Heart left ventricle (tissue), 13 donors: ENCODE data around the gene RAPGEFL1.

ENCODE experiments used
- CTCF ChIP-seq, 12 donors: fragments of 200-600 bp; sonication (generic) in 4 of 12; IDR thresholded peaks; one replicate each; pipeline versions ENCODE4 v1.5.0 to v1.8.0; 2018 to 2022; ENCODE audit warnings: antibody characterized with exemption in 12 of 12, mild to moderate bottlenecking in 5 of 12
- POLR2A ChIP-seq, 2 donors: fragments of 450-650 bp; IDR thresholded peaks; one replicate each; pipeline ENCODE4 v1.6.1; 2017; ENCODE audit warnings: antibody characterized with exemption in 2 of 2, mild to moderate bottlenecking in 2 of 2, moderate library complexity in 2 of 2
- donor health status: ischemic (EF 13 %, LVEDD 7.1; RV severe dilation, severe dysfunction).
- donor health status: DM: no; HTN: yes; CAD: no.
- donor health status: DM: no; HTN: no; CAD: no.
- donor health status: ischemic (EF 25% LVEDD 6.9; RV normal size, moderate dysfunction).
- donor health status: ischemic (EF 25% LVEDD 5.7; RV mildly dilated, moderate dysfunction).
- donor health status: ischemic (EF 35%, LVEDD 5.7; RV mildly dilated, moderate dysfunction).
- donor health status: nonischemic (EF 11% LVEDD 7.7; RV severe dilation, severe dysfunction).
- donor health status: DM: yes; HTN: yes; CAD: no.
- donor health status: PGD.
- donor health status: ischemic (EF 29% LVEDD 5.4; RV normal size, mild dysfunction).
- donor health status: nonischemic (EF 23%, LVEDD 6.1; RV moderate dilation, normal function).

GRCh38 chr17:40135817-40136216 is 41.5 kb upstream of the RAPGEFL1 start:
- TF ChIP-seq CTCF (IDR thresholded peaks at IDR 0.05) (no peak), POLR2A (IDR thresholded peaks at IDR 0.05) (no peak)
